Mesenteric fat pad (tissue), 1 donor: Measurements from ENCODE around the gene LRBA. TPM values are rescaled to one million over a fixed set of nuclear protein-coding genes. Genes with fewer than 3 reads are reported as not detected.
"Not testable (repeated sequence)": the region's sequence is repeated elsewhere in the genome, so short reads cannot be mapped to it uniquely, and the experiment has no call there.

Experiments used
- DNase-seq: peaks from one replicate; pipeline ENCODE4 v3.0.0-alpha.2; 2020; ENCODE audit warnings: low spot score
- total RNA-seq: library from RNA; stranded (reverse); fragmentation: NEBNext Ultra II Directional; extraction: Animal tissue kit (Norgen Biotek cat#: 25700); gene quantifications from one replicate; pipeline ENCODE4 v1.2.1, GENCODE V29; 2021
- donor health status: DM: yes; HTN: yes; CAD: no.

Gene LRBA
- total RNA-seq, 1 donor from 2014 or later: 25.6 TPM

GRCh38 chr4:150974252-150974640 is 40.8 kb downstream of the LRBA start:
- DNase-seq: no peak

- DNase-seq: no peak
Observed at GRCh38 chr4:150973626-150974251, 41.3 kb downstream of the LRBA start.

GRCh38 chr4:150972592-150972991 is 42.5 kb downstream of the LRBA start:
- DNase-seq: no peak

- no peak for DNase-seq
Observed at GRCh38 chr4:150971901-150972300, 43.2 kb downstream of the LRBA start.

GRCh38 chr4:150970685-150971151 is 44.4 kb downstream of the LRBA start:
- DNase-seq: no peak

- DNase-seq: no peak
Observed at GRCh38 chr4:150964754-150965153, 50.3 kb downstream of the LRBA start.

GRCh38 chr4:150963602-150964345 is 51.3 kb downstream of the LRBA start:
- not testable (repeated sequence) for DNase-seq

- no peak for DNase-seq
Observed at GRCh38 chr4:150962245-150962644, 52.8 kb downstream of the LRBA start.

GRCh38 chr4:150961566-150961965 is 53.5 kb downstream of the LRBA start:
- DNase-seq: no peak

GRCh38 chr4:150960818-150961217 is 54.3 kb downstream of the LRBA start:
- DNase-seq: no peak

- no peak for DNase-seq
Observed at GRCh38 chr4:150960079-150960478, 55.0 kb downstream of the LRBA start.

- not testable (repeated sequence) for DNase-seq
Observed at GRCh38 chr4:150957981-150958380, 57.1 kb downstream of the LRBA start.

- not testable (repeated sequence) for DNase-seq
Observed at GRCh38 chr4:150957095-150957494, 58.0 kb downstream of the LRBA start.

- DNase-seq: not testable (repeated sequence)
Observed at GRCh38 chr4:150953916-150954315, 61.2 kb downstream of the LRBA start.

- DNase-seq: no peak
Observed at GRCh38 chr4:150952167-150952845, 62.8 kb downstream of the LRBA start.

GRCh38 chr4:150950657-150951288 is 64.3 kb downstream of the LRBA start:
- no peak for DNase-seq

GRCh38 chr4:150949943-150950342 is 65.1 kb downstream of the LRBA start:
- no peak for DNase-seq

GRCh38 chr4:150949342-150949741 is 65.7 kb downstream of the LRBA start:
- no peak for DNase-seq

- DNase-seq: no peak
Observed at GRCh38 chr4:150948710-150949109, 66.4 kb downstream of the LRBA start.

- no peak for DNase-seq
Observed at GRCh38 chr4:150948074-150948473, 67.0 kb downstream of the LRBA start.

- no peak for DNase-seq
Observed at GRCh38 chr4:150944660-150945059, 70.4 kb downstream of the LRBA start.

GRCh38 chr4:150943818-150944217 is 71.3 kb downstream of the LRBA start:
- no peak for DNase-seq
